ENCODE results near the gene SEPTIN2.
A peak's percentile ranks its signal among the peaks of the same experiment; 100 is the strongest.
"Not testable (repeated sequence)": the region's sequence is repeated elsewhere in the genome, so short reads cannot be mapped to it uniquely, and the experiment has no call there.

Gene SEPTIN2

GRCh38 chr2:241313543-241314095 is 2.1 kb upstream of the SEPTIN2 start:
- H3K4me1 Mint-ChIP-seq (ENCODE audit: low read depth): peaks cover 57% of the 10 kb centered on the region
- no peaks in the 10 kb centered on the region for H3K27me3 Mint-ChIP-seq (ENCODE audit: low read depth)
- H3K27ac Mint-ChIP-seq: peak overlapping the region; percentile 79
- DNase-seq (ENCODE audit: low spot score): no peak
- H3K36me3 Mint-ChIP-seq (ENCODE audit: low read depth): peaks cover 17% of the 10 kb centered on the region
- peak overlapping the region; percentile 96 for H3K4me3 Mint-ChIP-seq
- no peaks in the 10 kb centered on the region for H3K9me3 Mint-ChIP-seq

- peak overlapping the region; percentile 99 for H3K27ac Mint-ChIP-seq
- peaks cover 54% of the 10 kb centered on the region for H3K4me1 Mint-ChIP-seq (ENCODE audit: low read depth)
- H3K27me3 Mint-ChIP-seq (ENCODE audit: low read depth): no peaks in the 10 kb centered on the region
Observed at GRCh38 chr2:241314226-241315092, 1.3 kb upstream of the SEPTIN2 start.

GRCh38 chr2:241315093-241315878 is 439 bp upstream of the SEPTIN2 start, which contains the start of gene HDLBP:
Gene HDLBP, minus strand, starts transcription at chr2:241315672. Its CDS starts 48,803 bp downstream, at chr2:241266869.
- Mint-ChIP-seq H3K4me3 (peak within 1 kb of the TSS; percentile 96), H3K27me3 (ENCODE audit: low read depth) (no peaks in the 10 kb centered on the region), H3K4me1 (ENCODE audit: low read depth) (peaks cover 54% of the 10 kb centered on the region), H3K36me3 (ENCODE audit: low read depth) (peaks cover 25% of the 10 kb centered on the region), H3K27ac (peak within 1 kb of the TSS; percentile 99), H3K9me3 (no peaks in the 10 kb centered on the region)
- DNase-seq (ENCODE audit: low spot score): peak; percentile 100

More at GRCh38 chr2:241314226-241315092, 1.3 kb upstream of the SEPTIN2 start:
- H3K4me3 Mint-ChIP-seq: peak overlapping the region; percentile 96
- H3K36me3 Mint-ChIP-seq (ENCODE audit: low read depth): peaks cover 19% of the 10 kb centered on the region
- no peak for DNase-seq (ENCODE audit: low spot score)
- H3K9me3 Mint-ChIP-seq: no peaks in the 10 kb centered on the region

- no peak for DNase-seq (ENCODE audit: low spot score)
- Mint-ChIP-seq H3K36me3 (ENCODE audit: low read depth) (peaks cover 34% of the 10 kb centered on the region), H3K27ac (peak overlapping the region; percentile 99), H3K9me3 (no peaks in the 10 kb centered on the region), H3K27me3 (ENCODE audit: low read depth) (no peaks in the 10 kb centered on the region), H3K4me3 (peak overlapping the region; percentile 96), H3K4me1 (ENCODE audit: low read depth) (peaks cover 53% of the 10 kb centered on the region)
Observed at GRCh38 chr2:241316825-241317224, 1.1 kb downstream of the SEPTIN2 start.

GRCh38 chr2:241317391-241317790 is 1.7 kb downstream of the SEPTIN2 start:
- H3K27ac Mint-ChIP-seq: peak overlapping the region; percentile 99
- no peaks in the 10 kb centered on the region for H3K9me3 Mint-ChIP-seq
- peaks cover 52% of the 10 kb centered on the region for H3K4me1 Mint-ChIP-seq (ENCODE audit: low read depth)
- DNase-seq (ENCODE audit: low spot score): no peak
- peaks cover 34% of the 10 kb centered on the region for H3K36me3 Mint-ChIP-seq (ENCODE audit: low read depth)
- H3K27me3 Mint-ChIP-seq (ENCODE audit: low read depth): no peaks in the 10 kb centered on the region
- H3K4me3 Mint-ChIP-seq: peak overlapping the region; percentile 96

- H3K27ac Mint-ChIP-seq; H3K27me3 Mint-ChIP-seq (ENCODE audit: low read depth); H3K9me3 Mint-ChIP-seq; DNase-seq (ENCODE audit: low spot score): not testable (repeated sequence)
- peaks cover 39% of the 10 kb centered on the region for H3K36me3 Mint-ChIP-seq (ENCODE audit: low read depth)
- peak overlapping the region; percentile 96 for H3K4me3 Mint-ChIP-seq
- H3K4me1 Mint-ChIP-seq (ENCODE audit: low read depth): peaks cover 51% of the 10 kb centered on the region
Observed at GRCh38 chr2:241318830-241319229, 3.1 kb downstream of the SEPTIN2 start.

GRCh38 chr2:241320394-241320793 is 4.7 kb downstream of the SEPTIN2 start:
- peaks cover 54% of the 10 kb centered on the region for H3K4me1 Mint-ChIP-seq (ENCODE audit: low read depth)
- DNase-seq (ENCODE audit: low spot score): no peak
- peaks cover 49% of the 10 kb centered on the region for H3K36me3 Mint-ChIP-seq (ENCODE audit: low read depth)
- H3K4me3 Mint-ChIP-seq: peak overlapping the region; percentile 13
- no peaks in the 10 kb centered on the region for H3K27me3 Mint-ChIP-seq (ENCODE audit: low read depth)
- no peaks in the 10 kb centered on the region for H3K9me3 Mint-ChIP-seq
- no peak overlapping the region for H3K27ac Mint-ChIP-seq

- H3K36me3 Mint-ChIP-seq (ENCODE audit: low read depth): peaks cover 51% of the 10 kb centered on the region
- no peaks in the 10 kb centered on the region for H3K27me3 Mint-ChIP-seq (ENCODE audit: low read depth)
- no peak for DNase-seq (ENCODE audit: low spot score)
- H3K4me1 Mint-ChIP-seq (ENCODE audit: low read depth): peaks cover 54% of the 10 kb centered on the region
- peak overlapping the region; percentile 38 for H3K4me3 Mint-ChIP-seq
- H3K9me3 Mint-ChIP-seq: no peaks in the 10 kb centered on the region
- no peak overlapping the region for H3K27ac Mint-ChIP-seq
Observed at GRCh38 chr2:241321033-241321432, 5.3 kb downstream of the SEPTIN2 start.

- Mint-ChIP-seq H3K4me3 (no peak overlapping the region), H3K4me1 (ENCODE audit: low read depth) (peaks cover 53% of the 10 kb centered on the region), H3K27ac (no peak overlapping the region), H3K36me3 (ENCODE audit: low read depth) (peaks cover 54% of the 10 kb centered on the region), H3K27me3 (ENCODE audit: low read depth) (no peaks in the 10 kb centered on the region), H3K9me3 (no peaks in the 10 kb centered on the region)
- DNase-seq (ENCODE audit: low spot score): no peak
Observed at GRCh38 chr2:241321886-241322285, 6.2 kb downstream of the SEPTIN2 start.

GRCh38 chr2:241323778-241324177 is 8.1 kb downstream of the SEPTIN2 start:
- Mint-ChIP-seq H3K9me3 (no peaks in the 10 kb centered on the region), H3K4me1 (ENCODE audit: low read depth) (peaks cover 37% of the 10 kb centered on the region), H3K4me3 (no peak overlapping the region)

GRCh38 chr2:241324775-241325174 is 9.1 kb downstream of the SEPTIN2 start:
- Mint-ChIP-seq H3K4me3 (no peak overlapping the region), H3K9me3 (no peaks in the 10 kb centered on the region), H3K27ac (no peak overlapping the region), H3K27me3 (ENCODE audit: low read depth) (no peaks in the 10 kb centered on the region), H3K4me1 (ENCODE audit: low read depth) (peaks cover 30% of the 10 kb centered on the region), H3K36me3 (ENCODE audit: low read depth) (peaks cover 52% of the 10 kb centered on the region)
- no peak for DNase-seq (ENCODE audit: low spot score)

More at GRCh38 chr2:241323778-241324177, 8.1 kb downstream of the SEPTIN2 start:
- DNase-seq (ENCODE audit: low spot score): no peak
- Mint-ChIP-seq H3K27ac (no peak overlapping the region), H3K27me3 (ENCODE audit: low read depth) (no peaks in the 10 kb centered on the region), H3K36me3 (ENCODE audit: low read depth) (peaks cover 50% of the 10 kb centered on the region)

GRCh38 chr2:241325257-241325656 is 9.5 kb downstream of the SEPTIN2 start:
- peaks cover 25% of the 10 kb centered on the region for H3K4me1 Mint-ChIP-seq (ENCODE audit: low read depth)
- DNase-seq (ENCODE audit: low spot score): no peak
- H3K27me3 Mint-ChIP-seq (ENCODE audit: low read depth): no peaks in the 10 kb centered on the region
- peaks cover 52% of the 10 kb centered on the region for H3K36me3 Mint-ChIP-seq (ENCODE audit: low read depth)
- no peak overlapping the region for H3K27ac Mint-ChIP-seq
- H3K4me3 Mint-ChIP-seq: no peak overlapping the region
- H3K9me3 Mint-ChIP-seq: no peaks in the 10 kb centered on the region

- no peak overlapping the region for H3K27ac Mint-ChIP-seq
- H3K4me3 Mint-ChIP-seq: no peak overlapping the region
- H3K36me3 Mint-ChIP-seq (ENCODE audit: low read depth): peaks cover 45% of the 10 kb centered on the region
- H3K9me3 Mint-ChIP-seq: no peaks in the 10 kb centered on the region
- H3K4me1 Mint-ChIP-seq (ENCODE audit: low read depth): peaks cover 7% of the 10 kb centered on the region
- no peak for DNase-seq (ENCODE audit: low spot score)
- no peaks in the 10 kb centered on the region for H3K27me3 Mint-ChIP-seq (ENCODE audit: low read depth)
Observed at GRCh38 chr2:241329669-241330615, 14.2 kb downstream of the SEPTIN2 start.
